HepG2 (cell line): ENCODE data around the gene SP6. TPM values are rescaled to one million over a fixed set of nuclear protein-coding genes. Genes with fewer than 3 reads are reported as not detected.

Experiments
- ATAC-seq: fragments of 200-7000 bp; cut with Tn5 transposase; 3 replicates; pipeline ENCODE4 v1.9.1; 2020; ENCODE audit warnings: mild to moderate bottlenecking, moderate library complexity
- BruUV-seq: library from RNA; stranded (reverse); fragments of 400-500 nt; replicated peaks from 2 replicates; lab custom pipeline; 2021; lab: Mats Ljungman, UMichigan
- CTCF ChIA-PET: fragments of 300-600 bp; formaldehyde crosslinking; extraction: SDS; loops from one replicate; lab custom pipeline; 2021; ENCODE audit warnings: low total read pairs, inconsistent platforms, low intra/inter-chr PET ratio; lab: Yijun Ruan, JAX
- POLR2A ChIA-PET: fragments of 350-600 bp; sonication (Branson Sonifier 250); formaldehyde crosslinking; loops from one replicate; lab custom pipeline; 2020; ENCODE audit warnings: antibody characterized with exemption, inconsistent platforms; lab: Yijun Ruan, JAX
- DNase-seq: peaks from one replicate; pipeline ENCODE4 v3.0.0-alpha.2; 2015; ENCODE audit warnings: low spot score
- FAIRE-seq: peaks from 3 replicates; lab custom pipeline; 2011; peaks lifted over from hg19 to GRCh38; lab: Jason Lieb, UNC
- H2AFZ ChIP-seq: one replicate; pipeline ENCODE4 v1.6.1; 2011; ENCODE audit warnings: low read length, inconsistent platforms
- H3K27ac ChIP-seq: fragments of 300-600 bp; 3 replicates; pipeline ENCODE4 v1.8.0; 2011; ENCODE audit warnings: mixed run types, mild to moderate bottlenecking, mixed read lengths, low read length, inconsistent platforms; ENCODE audit not compliant: insufficient read depth; ENCODE audit errors: extremely low read length
- H3K27me3 ChIP-seq, 2 experiments: fragments of 200-600 bp in 1 of 2; 2 replicates in 1 of 2; 3 replicates in 1 of 2; pipeline versions ENCODE4 v1.6.0 to v1.8.0; 2011; ENCODE audit warnings: low read length in 2 of 2, mild to moderate bottlenecking in 2 of 2, moderate library complexity in 2 of 2, inconsistent platforms in 1 of 2; ENCODE audit not compliant: insufficient read depth in 2 of 2, control insufficient read depth in 1 of 2
- H3K36me3 ChIP-seq, 2 experiments: fragments of 200-600 bp in 1 of 2; replicated peaks in 1 of 2; 2 replicates in 1 of 2; 3 replicates in 1 of 2; pipeline versions ENCODE4 v1.5.1 to v1.8.0; 2011; ENCODE audit warnings: low read length in 2 of 2, inconsistent platforms in 1 of 2; ENCODE audit not compliant: insufficient read depth in 2 of 2, control insufficient read depth in 1 of 2
- H3K4me1 ChIP-seq: 2 replicates; pipeline ENCODE4 v1.5.1; 2012; ENCODE audit warnings: low read length, inconsistent platforms; ENCODE audit not compliant: insufficient read depth
- H3K4me2 ChIP-seq: 2 replicates; pipeline ENCODE4 v1.6.0; 2011; ENCODE audit warnings: low read depth, low read length, inconsistent platforms
- H3K4me3 ChIP-seq, 3 experiments: fragments of 200-600 bp in 1 of 3; sonication (generic), shearing (Covaris generic) in 1 of 3; replicated peaks in 1 of 3; 2 replicates each; pipeline ENCODE4 v1.5.1; 2011 to 2016; ENCODE audit warnings: low read length in 3 of 3, inconsistent platforms in 2 of 3, low read depth in 2 of 3, mild to moderate bottlenecking in 2 of 3, control low read depth in 1 of 3, mixed read lengths in 1 of 3; ENCODE audit not compliant: insufficient read depth in 1 of 3
- H3K79me2 ChIP-seq: one replicate; pipeline ENCODE4 v1.6.1; 2011; ENCODE audit warnings: low read length, inconsistent platforms; ENCODE audit not compliant: insufficient read depth
- H3K9ac ChIP-seq: 2 replicates; pipeline ENCODE4 v1.6.0; 2011; ENCODE audit warnings: mild to moderate bottlenecking, low read depth, low read length, inconsistent platforms; ENCODE audit not compliant: insufficient read depth
- H3K9me3 ChIP-seq: 2 replicates; pipeline ENCODE4 v1.5.1; 2012; ENCODE audit warnings: mild to moderate bottlenecking, low read length
- H4K20me1 ChIP-seq: 2 replicates; pipeline ENCODE4 v1.6.0; 2011; ENCODE audit warnings: inconsistent platforms, mild to moderate bottlenecking, low read length, moderate library complexity; ENCODE audit not compliant: insufficient read depth
- ARNT ChIP-seq: fragments of 450-650 bp; IDR thresholded peaks from 2 replicates; pipeline ENCODE4 v1.6.1; 2017
- CC2D1A ChIP-seq: sonication (generic); formaldehyde crosslinking; IDR thresholded peaks from 2 replicates; pipeline ENCODE4 v1.8.1; 2023; ENCODE audit warnings: mild to moderate bottlenecking, missing genetic modification reagents
- CEBPZ ChIP-seq: IDR thresholded peaks from 2 replicates; pipeline ENCODE4 v1.6.1; 2012; ENCODE audit warnings: low read length, improper control_type of control experiment
- CENPT ChIP-seq: sonication (generic); formaldehyde crosslinking; IDR thresholded peaks from 2 replicates; pipeline ENCODE4 v1.8.0; 2022; ENCODE audit warnings: low read depth, mild to moderate bottlenecking, moderate library complexity, missing genetic modification reagents
- FIP1L1 ChIP-seq: fragments of 200-400 bp; formaldehyde crosslinking; IDR thresholded peaks from 2 replicates; pipeline ENCODE4 v1.6.1; 2018; ENCODE audit warnings: low read depth, mild to moderate bottlenecking, low read length, moderate library complexity, borderline replicate concordance; ENCODE audit not compliant: insufficient read depth
- GABPA ChIP-seq, 2 experiments: IDR thresholded peaks; 2 replicates each; pipeline ENCODE4 v1.6.1; 2011 to 2016; ENCODE audit warnings: low read depth in 2 of 2, low read length in 1 of 2, missing biosample characterization in 1 of 2, missing genetic modification characterization in 1 of 2
- GATA4 ChIP-seq: sonication (generic); IDR thresholded peaks from 2 replicates; pipeline ENCODE4 v1.6.1; 2016; ENCODE audit warnings: antibody characterized with exemption, low read depth, borderline replicate concordance
- MAF1 ChIP-seq: sonication (generic); formaldehyde crosslinking; IDR thresholded peaks from 2 replicates; pipeline ENCODE4 v1.5.0; 2020; ENCODE audit warnings: missing genetic modification reagents, borderline replicate concordance
- SAFB2 ChIP-seq: sonication (generic); formaldehyde crosslinking; IDR thresholded peaks from 2 replicates; pipeline ENCODE4 v1.5.1; 2020; ENCODE audit warnings: missing genetic modification reagents, low read depth, mild to moderate bottlenecking, borderline replicate concordance
- SNAPC2 ChIP-seq: sonication (generic); formaldehyde crosslinking; IDR thresholded peaks from 2 replicates; pipeline ENCODE4 v1.8.1; 2022; ENCODE audit warnings: mild to moderate bottlenecking, missing genetic modification reagents
- THYN1 ChIP-seq: sonication (generic); formaldehyde crosslinking; IDR thresholded peaks from 2 replicates; pipeline ENCODE4 v1.8.1; 2023; ENCODE audit warnings: low read depth, mild to moderate bottlenecking, moderate library complexity, missing genetic modification reagents, borderline replicate concordance
- ZBTB7A ChIP-seq: sonication (generic); formaldehyde crosslinking; IDR thresholded peaks from 2 replicates; pipeline ENCODE4 v1.8.0; 2022; ENCODE audit warnings: mild to moderate bottlenecking, missing genetic modification reagents
- ZNF136 ChIP-seq: sonication (generic); formaldehyde crosslinking; IDR thresholded peaks from 2 replicates; pipeline ENCODE4 v1.8.1; 2022; ENCODE audit warnings: low read depth, mild to moderate bottlenecking, moderate library complexity, missing genetic modification reagents
- ZNF337 ChIP-seq: sonication (generic); formaldehyde crosslinking; IDR thresholded peaks from 2 replicates; pipeline ENCODE4 v1.5.1; 2020; ENCODE audit warnings: missing genetic modification reagents, low read depth, mild to moderate bottlenecking, borderline replicate concordance
- ZNF556 ChIP-seq: sonication (generic); formaldehyde crosslinking; IDR thresholded peaks from 2 replicates; pipeline ENCODE4 v1.4.0; 2020; ENCODE audit warnings: mild to moderate bottlenecking, missing genetic modification reagents, borderline replicate concordance
- ZNF570 ChIP-seq: sonication (generic); formaldehyde crosslinking; IDR thresholded peaks from 2 replicates; pipeline ENCODE4 v1.4.0; 2020; ENCODE audit warnings: mild to moderate bottlenecking, missing genetic modification reagents, borderline replicate concordance
- ZNF616 ChIP-seq: sonication (generic); formaldehyde crosslinking; IDR thresholded peaks from 2 replicates; pipeline ENCODE4 v1.5.0; 2020; ENCODE audit warnings: low read depth, mild to moderate bottlenecking, missing genetic modification reagents
- ZNF629 ChIP-seq: sonication (generic); formaldehyde crosslinking; conservative IDR thresholded peaks from 2 replicates; pipeline ENCODE4 v1.5.0; 2020; ENCODE audit warnings: missing genetic modification reagents
- ZSCAN21 ChIP-seq: sonication (generic); formaldehyde crosslinking; IDR thresholded peaks from 2 replicates; pipeline ENCODE4 v1.8.0; 2022; ENCODE audit warnings: mild to moderate bottlenecking, missing genetic modification reagents, moderate library complexity, borderline replicate concordance
- ZZZ3 ChIP-seq: sonication (generic); formaldehyde crosslinking; IDR thresholded peaks from 2 replicates; pipeline ENCODE4 v1.4.0; 2020; ENCODE audit warnings: missing genetic modification reagents, mild to moderate bottlenecking, borderline replicate concordance
- WGBS: methylation state at CpG from one replicate; pipeline ENCODE4 v1.1.6; 2017; ENCODE audit warnings: low lambda C conversion rate; 5-methylcytosine and 5-hydroxymethylcytosine counted together
- in situ Hi-C: cut with HindIII; loops from 2 replicates; pipeline ENCODE4 v1.10.0; 2017; ENCODE audit warnings: low pct_unique_long_range_greater_than_20kb; ENCODE audit not compliant: extremely low pct_ligation_motif_present
- intact Hi-C: fragments of 100-400 bp; cut with micrococcal nuclease; formaldehyde crosslinking; loops from one replicate; pipeline ENCODE4 v1.10.0; 2022; ENCODE audit not compliant: unreplicated experiment
- polyA plus RNA-seq, 8 experiments: library from polyadenylated mRNA; depleted of rRNA in 3 of 8; stranded (reverse) in 7 of 8; unstranded in 1 of 8; fragments of >200 nt; fragmentation: Illumina TruSeq in 4 of 8; extraction: Trizol in 4 of 8; gene quantifications; 2 replicates each; pipeline versions ENCODE4 v1.2.1 to v1.2.3, GENCODE V29; 2011 to 2016; ENCODE audit warnings: low read depth in 4 of 8, missing spikeins in 1 of 8, mixed read lengths in 1 of 8; ENCODE audit not compliant: insufficient read depth in 1 of 8
- total RNA-seq, 5 experiments: library from RNA; depleted of rRNA; stranded (reverse); fragments of >200 nt; fragmentation: Illumina TruSeq; extraction: Trizol; gene quantifications; 2 replicates each; pipeline ENCODE4 v1.2.3, GENCODE V29; 2016; ENCODE audit warnings: low read depth in 1 of 5

Gene SP6
- total and polyA plus RNA-seq, 2 of the 13 experiments (the other 11 are each of a cell fraction or from before 2014, with no cell fraction given): 0.07 TPM

GRCh38 chr17:47840001-47840741 lies 10.8 kb downstream of the SP6 start:
- intact Hi-C loops: no loop called here
- BruUV-seq: no TSS peak
- in situ Hi-C loops: loop anchor here (5.0 kb wide), 2 partner anchors 52 to 177 kb away; no protein-coding TSS in a partner anchor
- Histone ChIP-seq H3K27ac (peak overlapping the region; percentile 66), H3K9ac (peak overlapping the region; percentile 84), H4K20me1 (no peaks in the 10 kb centered on the region), H3K4me1 (peaks cover 72% of the 10 kb centered on the region), H3K27me3 (no peaks in the 10 kb centered on the region; a peak in 1 of 5 replicates), H3K79me2 (peaks cover 10% of the 10 kb centered on the region), H2AFZ (no peak overlapping the region), H3K4me3 (peak overlapping the region; percentile 80 to 95 (median 84)), H3K4me2 (peak overlapping the region; percentile 89), H3K9me3 (no peaks in the 10 kb centered on the region), H3K36me3 (no peaks in the 10 kb centered on the region; a peak in 2 of 5 replicates)
- DNase-seq: no peak
- POLR2A ChIA-PET: interaction anchor here (1.0 to 2.8 kb wide), 8 partner anchors 9 to 191 kb away, joined by 5 to 56 read pairs (median 12); partner anchors contain the start of genes KPNB1, LRRC46, MRPL10 and PNPO
- CTCF ChIA-PET: interaction anchor here (1.6 to 5.6 kb wide), 2 partner anchors 49 to 130 kb away, joined by 10 to 162 read pairs; partner anchors contain the start of gene CDK5RAP3
- no peak for ATAC-seq
- whole genome bisulfite sequencing: 24% methylated on average over 12 of the region's 17 CpGs
- no peak for FAIRE-seq
- TF ChIP-seq ARNT (no peak), MAF1 (CRISPR knock-in tag) (no peak), SNAPC2 (CRISPR knock-in tag) (0 out of 2 replicates have a peak, but pooled peaks have one; percentile 1), ZNF616 (CRISPR knock-in tag) (no peak), ZNF570 (peak; percentile 41; the same call in 1 of the 2 replicates), FIP1L1 (no peak), GATA4 (no peak), ZBTB7A (CRISPR knock-in tag) (peak; percentile 28; the same call in 1 of the 2 replicates), ZZZ3 (0 out of 2 replicates have a peak, but pooled peaks have one; percentile 47), ZNF337 (no peak), SAFB2 (CRISPR knock-in tag) (0 out of 2 replicates have a peak, but pooled peaks have one; percentile 41), CENPT (CRISPR knock-in tag) (no peak), CEBPZ (no peak), ZNF136 (CRISPR knock-in tag) (no peak), CC2D1A (peak; percentile 36; the same call in 1 of the 2 replicates), GABPA (IDR thresholded peaks at IDR 0.05; ENCODE audit: low read depth, low read length) (no peak), GABPA (CRISPR knock-in tag; IDR thresholded peaks at IDR 0.05; ENCODE audit: low read depth) (no peak), THYN1 (CRISPR knock-in tag) (no peak), ZNF629 (CRISPR knock-in tag) (peak; percentile 97), ZSCAN21 (CRISPR knock-in tag) (no peak), ZNF556 (no peak)
